Ramos (cell line): ENCODE measurements around the gene TRIM13.
"Not testable (repeated sequence)": the region's sequence is repeated elsewhere in the genome, so short reads cannot be mapped to it uniquely, and the experiment has no call there.

ENCODE experiments used
- in situ Hi-C: fragments of 300-500 bp; cut with MboI; formaldehyde crosslinking; loops from one replicate; pipeline ENCODE4 v1.14.3; 2022; ENCODE audit warnings: low sequenced_read_pairs; ENCODE audit not compliant: unreplicated experiment

TRIM13 gene

GRCh38 chr13:49996951-49997895, at the start of gene TRIM13:
TSS of gene TRIM13 (plus strand) at chr13:49997042. CDS start at chr13:50011941, 14,899 bp downstream.
- in situ Hi-C loops, result loop anchor here (10.0 to 25.0 kb wide), 2 partner anchors 515 to 908 kb away; partner anchors contain the start of gene RNASEH2B

GRCh38 chr13:49948777-49949270, 48.0 kb upstream of the TRIM13 start:
- in situ Hi-C loops, result not testable (repeated sequence)

- in situ Hi-C loops, result no loop called here
These were observed 44.9 kb upstream of the TRIM13 start for GRCh38 chr13:49951754-49952535.

- in situ Hi-C loops, result no loop called here
These were observed 43.3 kb upstream of the TRIM13 start for GRCh38 chr13:49953560-49953959.

GRCh38 chr13:49954674-49955455, 42.0 kb upstream of the TRIM13 start:
- in situ Hi-C loops, result no loop called here

GRCh38 chr13:49956131-49956530, 40.7 kb upstream of the TRIM13 start:
- in situ Hi-C loops, result no loop called here

- in situ Hi-C loops, result no loop called here
These were observed 38.5 kb upstream of the TRIM13 start for GRCh38 chr13:49958321-49958720.

- in situ Hi-C loops, result no loop called here
These were observed 29.4 kb upstream of the TRIM13 start for GRCh38 chr13:49967456-49967855.

GRCh38 chr13:49972709-49973108, 24.1 kb upstream of the TRIM13 start:
- in situ Hi-C loops, result loop anchor here (5.0 to 10.0 kb wide), 3 partner anchors 822 to 1100 kb away; no protein-coding TSS in a partner anchor

GRCh38 chr13:49975826-49976225, 21.0 kb upstream of the TRIM13 start:
- in situ Hi-C loops, result loop anchor here (10.0 to 25.0 kb wide), 3 partner anchors 536 to 949 kb away; no protein-coding TSS in a partner anchor

GRCh38 chr13:49976314-49977258, 20.3 kb upstream of the TRIM13 start:
- in situ Hi-C loops, result loop anchor here (10.0 to 25.0 kb wide), 3 partner anchors 536 to 948 kb away; no protein-coding TSS in a partner anchor

GRCh38 chr13:49977992-49978391, 18.9 kb upstream of the TRIM13 start:
- in situ Hi-C loops, result loop anchor here (10.0 to 25.0 kb wide), 3 partner anchors 534 to 947 kb away; no protein-coding TSS in a partner anchor

GRCh38 chr13:49980266-49980665, 16.6 kb upstream of the TRIM13 start:
- in situ Hi-C loops, result loop anchor here (25.0 kb wide), 1 partner anchor 532 kb away; no protein-coding TSS in a partner anchor

- in situ Hi-C loops, result loop anchor here (25.0 kb wide), 1 partner anchor 527 kb away; no protein-coding TSS in a partner anchor
These were observed 11.7 kb upstream of the TRIM13 start for GRCh38 chr13:49985129-49985528.

- in situ Hi-C loops, result loop anchor here (25.0 kb wide), 1 partner anchor 526 kb away; no protein-coding TSS in a partner anchor
These were observed 10.4 kb upstream of the TRIM13 start for GRCh38 chr13:49986471-49986870.

GRCh38 chr13:49990612-49991011, 6.2 kb upstream of the TRIM13 start:
- in situ Hi-C loops, result loop anchor here (10.0 to 25.0 kb wide), 2 partner anchors 522 to 914 kb away; partner anchors contain the start of gene RNASEH2B

- in situ Hi-C loops, result loop anchor here (10.0 to 25.0 kb wide), 2 partner anchors 519 to 912 kb away; partner anchors contain the start of gene RNASEH2B
These were observed 3.7 kb upstream of the TRIM13 start for GRCh38 chr13:49993111-49993510.

- in situ Hi-C loops, result loop anchor here (10.0 to 25.0 kb wide), 2 partner anchors 519 to 911 kb away; partner anchors contain the start of gene RNASEH2B
These were observed 3.2 kb upstream of the TRIM13 start for GRCh38 chr13:49993666-49994065.
